Cardiac muscle cell (in vitro differentiated cells and primary cell): Measurements from ENCODE around the gene RRP1. TPM values are rescaled to one million over a fixed set of nuclear protein-coding genes. Genes with fewer than 3 reads are reported as not detected.

Experiments
- DNase-seq, 2 donors: peaks; one replicate each; pipeline versions ENCODE4 v3.0.0 to v3.0.0-alpha.2; 2010 to 2017; ENCODE audit warnings: low read depth in 1 of 2, low spot score in 1 of 2
- H3K27ac ChIP-seq: fragments of 200-600 bp; sonication (generic); 2 replicates; pipeline ENCODE4 v1.5.1; 2016
- H3K27me3 ChIP-seq: fragments of 200-600 bp; sonication (generic); 2 replicates; pipeline ENCODE4 v1.6.0; 2016; ENCODE audit warnings: control low read depth
- H3K36me3 ChIP-seq: fragments of 200-600 bp; sonication (generic); 2 replicates; pipeline ENCODE4 v1.5.1; 2016; ENCODE audit warnings: control low read depth
- H3K4me1 ChIP-seq: fragments of 200-600 bp; sonication (generic); 2 replicates; pipeline ENCODE4 v1.8.1; 2017; ENCODE audit warnings: low read depth, mild to moderate bottlenecking, mixed run types
- H3K4me3 ChIP-seq: fragments of 200-600 bp; sonication (generic); 2 replicates; pipeline ENCODE4 v1.5.1; 2016; ENCODE audit warnings: mild to moderate bottlenecking
- H3K9me3 ChIP-seq: fragments of 200-600 bp; sonication (generic); 2 replicates; pipeline ENCODE4 v1.5.1; 2017; ENCODE audit warnings: low read depth, mild to moderate bottlenecking, control low read depth
- CTCF ChIP-seq: IDR thresholded peaks from 2 replicates; pipeline ENCODE4 v1.5.1; 2012; ENCODE audit warnings: low read depth, mild to moderate bottlenecking, low read length
- polyA plus RNA-seq: library from polyadenylated mRNA; unstranded; fragments of >200 nt; fragmentation: Nextera tagmentation; extraction: Ambion mirVana; gene quantifications from 2 replicates; pipeline ENCODE4 v1.2.1, GENCODE V29; 2016
- total RNA-seq: library from RNA; depleted of rRNA; stranded (reverse); fragments of >200 nt; gene quantifications from 2 replicates; pipeline ENCODE4 v1.2.3, GENCODE V29; 2016

Gene RRP1
- total and polyA plus RNA-seq, 2 experiments from 2014 or later: 20.1 to 27.8 TPM

GRCh38 chr21:43810505-43811261 is 21.3 kb downstream of the RRP1 start:
- DNase-seq: peak; percentile 74 to 83
- no peaks in the 10 kb centered on the region for H3K4me1 ChIP-seq

GRCh38 chr21:43811262-43812105 is 22.1 kb downstream of the RRP1 start:
- H3K27me3 ChIP-seq: no peaks in the 10 kb centered on the region
- DNase-seq: no peak
- no peaks in the 10 kb centered on the region for H3K4me1 ChIP-seq
- no peak overlapping the region for H3K4me3 ChIP-seq
- no peak overlapping the region for H3K27ac ChIP-seq
- TF ChIP-seq CTCF: no peak
- no peaks in the 10 kb centered on the region for H3K9me3 ChIP-seq
- H3K36me3 ChIP-seq: no peaks in the 10 kb centered on the region

More at GRCh38 chr21:43810505-43811261, 21.3 kb downstream of the RRP1 start:
- Histone ChIP-seq H3K36me3 (no peaks in the 10 kb centered on the region), H3K9me3 (no peaks in the 10 kb centered on the region), H3K27ac (no peak overlapping the region), H3K27me3 (no peaks in the 10 kb centered on the region), H3K4me3 (no peak overlapping the region)
- TF ChIP-seq CTCF: peak; percentile 96

- Histone ChIP-seq H3K4me3 (no peak overlapping the region), H3K9me3 (no peaks in the 10 kb centered on the region), H3K36me3 (no peaks in the 10 kb centered on the region), H3K27me3 (no peaks in the 10 kb centered on the region), H3K27ac (no peak overlapping the region), H3K4me1 (no peaks in the 10 kb centered on the region)
- DNase-seq: no peak
- no peak for TF ChIP-seq CTCF
Observed at GRCh38 chr21:43812139-43812821, 22.9 kb downstream of the RRP1 start.

- no peak for DNase-seq
- Histone ChIP-seq H3K4me1 (no peaks in the 10 kb centered on the region), H3K27ac (no peak overlapping the region), H3K27me3 (no peaks in the 10 kb centered on the region), H3K36me3 (no peaks in the 10 kb centered on the region), H3K9me3 (no peaks in the 10 kb centered on the region), H3K4me3 (no peak overlapping the region)
- TF ChIP-seq CTCF: no peak
Observed at GRCh38 chr21:43812957-43813655, 23.7 kb downstream of the RRP1 start.

GRCh38 chr21:43813656-43813980 is 24.2 kb downstream of the RRP1 start:
- Histone ChIP-seq H3K4me1 (no peaks in the 10 kb centered on the region), H3K27me3 (no peaks in the 10 kb centered on the region)

More at GRCh38 chr21:43813656-43813980, 24.2 kb downstream of the RRP1 start:
- Histone ChIP-seq H3K9me3 (no peaks in the 10 kb centered on the region), H3K36me3 (no peaks in the 10 kb centered on the region), H3K27ac (no peak overlapping the region), H3K4me3 (no peak overlapping the region)
- no peak for TF ChIP-seq CTCF
- DNase-seq: no peak
